NB4 (cell line): ENCODE data around the gene SERPINA6.
"Not testable (repeated sequence)": the region's sequence is repeated elsewhere in the genome, so short reads cannot be mapped to it uniquely, and the experiment has no call there.

ENCODE experiments used
- DNase-seq: peaks from one replicate; pipeline ENCODE4 v3.0.0; 2010; ENCODE audit warnings: low read depth
- H3K4me3 ChIP-seq: one replicate; pipeline ENCODE4 v1.5.1; 2011; ENCODE audit warnings: mild to moderate bottlenecking, low read depth, low read length, moderate library complexity
- CTCF ChIP-seq: IDR thresholded peaks from one replicate; pipeline ENCODE4 v1.5.1; 2012; ENCODE audit warnings: low read depth, low read length
- MAX ChIP-seq: IDR thresholded peaks from 2 replicates; pipeline ENCODE4 v1.6.1; 2011; ENCODE audit warnings: low read depth, low read length
- MYC ChIP-seq: IDR thresholded peaks from 2 replicates; pipeline ENCODE4 v1.6.1; 2011; ENCODE audit warnings: low read depth, low read length
- POLR2A ChIP-seq: IDR thresholded peaks from 2 replicates; pipeline ENCODE4 v1.6.1; 2011; ENCODE audit warnings: mild to moderate bottlenecking; ENCODE audit not compliant: insufficient read length; ENCODE audit errors: extremely low read depth

The SERPINA6 gene

GRCh38 chr14:94322648-94323570, at the start of gene SERPINA6:
Gene SERPINA6, minus strand, starts transcription at chr14:94323336. Its CDS starts 8,688 bp downstream, at chr14:94314648.
- H3K4me3 ChIP-seq, result no peak within 1 kb of the TSS
- DNase-seq, result no peak
- no peak for TF ChIP-seq CTCF
- no peak for TF ChIP-seq MYC
- TF ChIP-seq MAX, result no peak
- no peak for TF ChIP-seq POLR2A

- no peak overlapping the region for H3K4me3 ChIP-seq
- peak; percentile 41 for TF ChIP-seq CTCF
- no peak for TF ChIP-seq MAX
- no peak for DNase-seq
Measured at GRCh38 chr14:94372021-94372605, 49.0 kb upstream of the SERPINA6 start.

- H3K4me3 ChIP-seq, result no peak overlapping the region
- TF ChIP-seq POLR2A, result no peak
- TF ChIP-seq MAX, result no peak
- TF ChIP-seq CTCF, result no peak
- TF ChIP-seq MYC, result no peak
- DNase-seq, result no peak
Measured at GRCh38 chr14:94370524-94370910, 47.4 kb upstream of the SERPINA6 start.

GRCh38 chr14:94369766-94370523, 46.8 kb upstream of the SERPINA6 start:
- H3K4me3 ChIP-seq, DNase-seq: not testable (repeated sequence)

- DNase-seq, result no peak
- no peak for TF ChIP-seq POLR2A
- no peak for TF ChIP-seq MAX
- TF ChIP-seq MYC, result no peak
- no peak for TF ChIP-seq CTCF
- no peak overlapping the region for H3K4me3 ChIP-seq
Measured at GRCh38 chr14:94368956-94369355, 45.8 kb upstream of the SERPINA6 start.

GRCh38 chr14:94368243-94368590, 45.1 kb upstream of the SERPINA6 start:
- TF ChIP-seq MYC, result no peak
- TF ChIP-seq MAX, result no peak
- no peak for TF ChIP-seq POLR2A
- no peak for TF ChIP-seq CTCF
- DNase-seq, result no peak
- H3K4me3 ChIP-seq, result no peak overlapping the region
